Activated CD4-positive, alpha-beta memory T cell treated with anti-CD3 and anti-CD28 coated beads, Interleukin-2, amount 10 ng/mL, durations not matched to agents 7 days and 5 days (primary cell): Measurements from ENCODE around the gene GALNT12. TPM values are rescaled to one million over a fixed set of nuclear protein-coding genes. Genes with fewer than 3 reads are reported as not detected.

Experiments
- CTCF ChIA-PET: fragments of 350-600 bp; sonication (Branson Sonifier 250); formaldehyde crosslinking; loops from one replicate; lab custom pipeline; 2021; ENCODE audit warnings: antibody characterized with exemption, inconsistent platforms; lab: Charles Lee
- POLR2A ChIA-PET: fragments of 350-600 bp; sonication (Branson Sonifier 250); formaldehyde crosslinking; loops from one replicate; lab custom pipeline; 2021; ENCODE audit warnings: antibody characterized with exemption; lab: Charles Lee
- DNase-seq: peaks from one replicate; pipeline ENCODE4 v3.0.0-alpha.2; 2020
- H3K27ac Mint-ChIP-seq: one replicate; pipeline ENCODE4 v1.8.0; 2021; ENCODE audit warnings: mild to moderate bottlenecking, mixed read lengths
- H3K27me3 Mint-ChIP-seq: one replicate; pipeline ENCODE4 v1.8.0; 2021; ENCODE audit warnings: mixed read lengths
- H3K36me3 Mint-ChIP-seq: one replicate; pipeline ENCODE4 v1.8.0; 2021; ENCODE audit warnings: low read depth, mixed read lengths
- H3K4me1 Mint-ChIP-seq: one replicate; pipeline ENCODE4 v1.8.0; 2021; ENCODE audit warnings: mixed read lengths
- H3K4me3 Mint-ChIP-seq: one replicate; pipeline ENCODE4 v1.8.0; 2021; ENCODE audit warnings: mild to moderate bottlenecking, mixed read lengths
- H3K9me3 Mint-ChIP-seq: one replicate; pipeline ENCODE4 v1.8.0; 2021; ENCODE audit warnings: mixed read lengths
- total RNA-seq, 2 experiments: library from RNA; stranded (reverse); gene quantifications; one replicate each; pipeline ENCODE4 v1.2.3, GENCODE V29; 2021

GALNT12 gene
- total RNA-seq, 2 experiments from 2014 or later = 2.0 to 2.2 TPM

DNA sequence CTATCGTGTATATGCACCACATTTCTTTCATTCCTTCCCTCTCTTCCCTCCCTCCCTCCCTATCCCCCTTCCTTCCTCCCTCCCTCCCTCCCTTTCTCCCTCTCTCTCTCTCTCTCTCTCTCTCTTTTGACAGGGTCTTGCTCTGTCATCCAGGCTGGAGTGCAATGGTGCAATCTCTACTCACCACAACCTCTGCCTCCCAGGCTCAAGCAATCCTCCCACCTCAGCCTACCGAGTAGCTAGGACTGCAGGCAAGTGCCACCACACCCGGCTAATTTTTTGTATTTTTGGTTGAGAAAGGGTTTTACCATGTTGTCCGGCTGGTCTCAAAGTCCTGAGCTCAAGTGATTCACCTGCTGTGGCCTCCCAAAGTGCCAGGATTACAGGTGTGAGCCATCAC, 10.0 kb upstream of the GALNT12 start:
- H3K9me3 Mint-ChIP-seq = peaks cover 12% of the 10 kb centered on the region
- CTCF ChIA-PET = interaction anchor here (1.6 kb wide), 2 partner anchors 9 to 10 kb away, joined by 4 read pairs; partner anchors contain the start of gene GALNT12
- POLR2A ChIA-PET = interaction anchor here (1.1 kb wide), 1 partner anchor 11 kb away, joined by 4 read pairs; no protein-coding TSS in a partner anchor
- H3K36me3 Mint-ChIP-seq = peaks cover 4% of the 10 kb centered on the region
- DNase-seq = no peak
- H3K4me3 Mint-ChIP-seq = peak overlapping the region; percentile 75
- H3K27ac Mint-ChIP-seq = no peak overlapping the region
- H3K27me3 Mint-ChIP-seq = peaks cover 24% of the 10 kb centered on the region
- peaks cover 11% of the 10 kb centered on the region for H3K4me1 Mint-ChIP-seq

DNA sequence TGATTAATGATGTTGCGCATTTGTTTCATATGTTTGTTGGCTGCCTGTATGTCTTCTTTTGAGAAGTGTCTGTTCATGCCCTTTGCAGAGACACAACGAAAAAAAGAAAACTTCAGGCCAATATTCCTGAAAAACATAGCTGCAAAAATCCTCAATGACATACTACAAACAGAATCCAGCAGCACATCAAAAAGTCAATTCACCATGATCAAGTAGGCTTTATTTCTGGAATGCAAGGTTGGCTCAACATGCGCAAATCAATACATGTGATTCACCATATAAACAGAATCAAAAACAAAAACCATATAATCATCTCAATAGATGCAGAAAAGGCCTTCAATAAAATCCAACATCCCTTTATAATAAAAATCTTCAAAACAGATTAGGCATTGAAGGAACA, 9.2 kb upstream of the GALNT12 start:
- H3K9me3 Mint-ChIP-seq = peaks cover 12% of the 10 kb centered on the region
- ChIA-PET POLR2A (interaction anchor here (1.1 kb wide), 1 partner anchor 10 kb away, joined by 4 read pairs; no protein-coding TSS in a partner anchor), CTCF (interaction anchor here (1.4 to 1.6 kb wide), 3 partner anchors 8 to 50 kb away, joined by 3 to 4 read pairs (median 4); partner anchors contain the start of gene GALNT12)
- DNase-seq = no peak
- no peak overlapping the region for H3K27ac Mint-ChIP-seq
- no peak overlapping the region for H3K4me3 Mint-ChIP-seq
- H3K27me3 Mint-ChIP-seq = peaks cover 26% of the 10 kb centered on the region
- H3K4me1 Mint-ChIP-seq = peaks cover 11% of the 10 kb centered on the region
- H3K36me3 Mint-ChIP-seq = peaks cover 4% of the 10 kb centered on the region

DNA sequence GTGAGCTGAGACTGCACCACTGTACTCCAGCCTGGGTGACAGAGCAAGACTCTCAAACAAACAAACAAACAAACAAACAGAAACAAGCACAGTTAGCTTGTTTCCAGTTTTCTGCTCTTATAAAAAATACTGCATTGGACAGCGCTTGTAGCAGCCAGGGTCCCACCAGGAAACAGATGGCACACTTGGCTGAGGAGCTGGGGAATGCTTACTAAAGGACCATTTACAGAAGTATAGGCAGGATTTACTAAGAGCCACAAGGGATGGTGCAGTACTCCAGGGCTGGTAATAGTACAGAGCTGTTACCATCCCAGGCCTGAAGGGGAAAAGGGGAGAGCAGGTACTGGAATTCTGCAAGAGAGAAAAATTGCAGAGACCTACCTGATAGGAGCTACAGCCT, 5.9 kb upstream of the GALNT12 start:
- H3K36me3 Mint-ChIP-seq = peaks cover 4% of the 10 kb centered on the region
- no peak for DNase-seq
- no peak overlapping the region for H3K27ac Mint-ChIP-seq
- peaks cover 43% of the 10 kb centered on the region for H3K27me3 Mint-ChIP-seq
- peaks cover 12% of the 10 kb centered on the region for H3K9me3 Mint-ChIP-seq
- H3K4me3 Mint-ChIP-seq = no peak overlapping the region
- POLR2A ChIA-PET = no interaction called here
- CTCF ChIA-PET = no interaction called here
- peaks cover 5% of the 10 kb centered on the region for H3K4me1 Mint-ChIP-seq

DNA sequence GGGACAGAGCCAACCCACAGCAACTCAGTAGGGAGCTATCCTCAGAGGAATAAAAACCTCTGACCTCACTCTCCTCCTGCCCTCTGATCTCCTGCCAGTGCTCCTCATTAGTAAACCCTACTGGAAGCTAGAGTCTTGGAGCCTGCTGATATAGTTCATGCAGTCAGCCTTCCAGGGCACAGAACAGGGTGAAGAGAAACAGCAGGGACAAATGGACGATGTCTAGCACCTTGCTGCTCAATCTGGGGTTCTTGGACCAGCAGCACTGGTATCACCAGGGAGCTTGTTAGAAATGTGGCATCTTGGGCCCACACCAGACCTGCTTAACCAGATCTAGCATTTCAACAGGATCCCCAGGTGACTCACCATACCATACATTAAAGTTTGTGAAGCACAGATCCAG, 5.5 kb upstream of the GALNT12 start:
- CTCF ChIA-PET = interaction anchor here (1.1 kb wide), 1 partner anchor 26 kb away, joined by 5 read pairs; no protein-coding TSS in a partner anchor
- Mint-ChIP-seq H3K9me3 (peaks cover 12% of the 10 kb centered on the region), H3K36me3 (peaks cover 4% of the 10 kb centered on the region), H3K27me3 (peaks cover 48% of the 10 kb centered on the region), H3K4me1 (peaks cover 3% of the 10 kb centered on the region), H3K27ac (no peak overlapping the region), H3K4me3 (no peak overlapping the region)
- POLR2A ChIA-PET = no interaction called here
- no peak for DNase-seq

DNA sequence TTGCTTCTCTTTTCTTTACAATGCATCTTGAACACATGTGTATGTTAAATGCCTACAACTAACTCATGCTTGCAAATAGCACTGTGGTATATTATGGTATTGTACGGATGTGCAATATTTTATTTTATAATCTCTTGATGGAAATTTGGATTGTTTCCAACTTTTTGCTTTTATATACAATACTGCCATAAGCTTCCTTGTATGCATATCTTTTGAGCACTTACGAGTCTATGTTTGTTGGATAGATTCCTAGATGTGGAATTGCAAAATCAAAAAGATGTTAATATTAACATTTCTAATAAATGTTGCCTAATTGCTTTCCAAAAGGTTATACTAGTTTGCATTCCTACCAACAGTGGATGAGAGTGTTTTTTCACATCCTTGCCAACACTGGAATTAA, 3.4 kb upstream of the GALNT12 start:
- Mint-ChIP-seq H3K4me3 (no peak overlapping the region), H3K36me3 (no peaks in the 10 kb centered on the region), H3K9me3 (peaks cover under 1% of the 10 kb centered on the region), H3K4me1 (peaks cover 13% of the 10 kb centered on the region), H3K27ac (no peak overlapping the region), H3K27me3 (peaks cover 51% of the 10 kb centered on the region)
- DNase-seq = no peak
- ChIA-PET POLR2A (no interaction called here), CTCF (interaction anchor here (2.3 kb wide), 1 partner anchor 12 kb away, joined by 9 read pairs; no protein-coding TSS in a partner anchor)

DNA sequence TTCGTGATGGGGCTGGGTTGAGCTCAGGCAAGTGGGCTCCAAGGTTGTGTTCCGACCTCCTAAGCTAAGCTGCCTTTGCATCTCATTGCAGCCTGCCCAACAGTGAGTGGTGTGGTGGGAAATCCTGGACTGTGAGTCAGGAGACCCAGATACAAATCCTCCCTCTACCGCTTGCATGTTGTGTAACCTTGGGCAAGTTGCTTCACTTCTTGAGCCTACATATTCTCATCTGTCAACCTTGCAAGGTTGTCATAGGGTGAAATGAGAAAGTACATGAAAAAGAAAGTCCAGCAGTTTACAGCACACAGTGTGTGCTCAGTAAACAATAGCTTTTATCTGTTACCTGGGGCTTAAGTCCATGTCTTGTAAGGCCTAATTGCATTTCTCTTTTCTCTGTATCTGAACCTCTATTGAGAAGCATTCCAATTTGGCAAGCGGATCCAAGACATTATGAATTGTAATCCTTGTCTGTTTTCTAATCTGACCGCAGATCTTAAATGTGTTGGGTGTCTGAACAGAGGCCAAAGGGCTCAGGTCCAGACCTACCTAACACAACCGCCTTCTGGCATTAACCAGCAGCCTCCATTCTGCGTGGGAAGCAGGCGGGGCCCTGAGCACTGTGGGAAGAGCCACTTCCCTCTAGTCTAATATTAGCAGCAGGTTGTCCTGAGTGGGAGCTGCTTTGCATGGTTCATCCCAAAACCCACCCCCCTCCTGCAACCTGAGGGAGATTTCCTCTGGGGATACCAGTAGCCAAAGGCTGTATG, 1.8 kb upstream of the GALNT12 start:
- peaks cover 18% of the 10 kb centered on the region for H3K4me1 Mint-ChIP-seq
- H3K27me3 Mint-ChIP-seq = peaks cover 59% of the 10 kb centered on the region
- no peaks in the 10 kb centered on the region for H3K36me3 Mint-ChIP-seq
- no peak overlapping the region for H3K4me3 Mint-ChIP-seq
- no peak overlapping the region for H3K27ac Mint-ChIP-seq
- no peaks in the 10 kb centered on the region for H3K9me3 Mint-ChIP-seq
- ChIA-PET CTCF (interaction anchor here (0.7 to 3.2 kb wide), 9 partner anchors 8 to 194 kb away, joined by 3 to 15 read pairs (median 5); no protein-coding TSS in a partner anchor), POLR2A (no interaction called here)
- DNase-seq = no peak

DNA sequence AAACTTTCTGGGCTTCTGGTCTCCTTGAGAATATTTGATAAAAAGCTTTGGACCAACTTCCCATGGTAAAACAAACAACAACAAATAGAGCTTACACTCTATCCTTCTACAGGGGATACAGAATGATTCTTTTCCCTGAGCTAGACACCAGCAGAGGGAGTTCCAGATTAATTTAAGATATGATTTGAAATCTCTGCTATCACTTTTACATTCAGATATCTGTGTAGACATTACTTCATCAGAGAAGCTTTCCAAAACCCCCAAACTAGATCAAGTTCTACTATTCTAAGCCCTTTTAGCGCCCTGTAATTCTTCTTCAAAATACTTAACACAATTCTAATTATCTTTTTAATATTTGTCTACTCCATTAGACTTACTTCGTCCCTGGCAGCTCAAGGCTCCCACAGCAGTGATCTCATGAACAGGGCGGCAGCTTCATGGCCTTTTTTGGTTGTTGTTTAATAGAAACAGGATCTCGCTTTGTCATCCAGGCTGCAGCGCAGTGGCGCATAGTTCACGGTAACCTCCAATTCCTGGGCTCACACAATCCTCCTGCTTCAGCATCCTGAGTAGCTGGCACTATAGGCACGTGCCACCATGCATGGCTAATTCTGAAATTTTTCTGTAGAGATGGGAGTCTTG, 955 bp upstream of the GALNT12 start:
- no peak overlapping the region for H3K27ac Mint-ChIP-seq
- POLR2A ChIA-PET = no interaction called here
- H3K27me3 Mint-ChIP-seq = peaks cover 63% of the 10 kb centered on the region
- DNase-seq = no peak
- H3K36me3 Mint-ChIP-seq = peaks cover 3% of the 10 kb centered on the region
- no peak overlapping the region for H3K4me3 Mint-ChIP-seq
- peaks cover 25% of the 10 kb centered on the region for H3K4me1 Mint-ChIP-seq
- no peaks in the 10 kb centered on the region for H3K9me3 Mint-ChIP-seq
- CTCF ChIA-PET = interaction anchor here (0.6 to 3.2 kb wide), 14 partner anchors 9 to 334 kb away, joined by 3 to 15 read pairs (median 4); no protein-coding TSS in a partner anchor

DNA sequence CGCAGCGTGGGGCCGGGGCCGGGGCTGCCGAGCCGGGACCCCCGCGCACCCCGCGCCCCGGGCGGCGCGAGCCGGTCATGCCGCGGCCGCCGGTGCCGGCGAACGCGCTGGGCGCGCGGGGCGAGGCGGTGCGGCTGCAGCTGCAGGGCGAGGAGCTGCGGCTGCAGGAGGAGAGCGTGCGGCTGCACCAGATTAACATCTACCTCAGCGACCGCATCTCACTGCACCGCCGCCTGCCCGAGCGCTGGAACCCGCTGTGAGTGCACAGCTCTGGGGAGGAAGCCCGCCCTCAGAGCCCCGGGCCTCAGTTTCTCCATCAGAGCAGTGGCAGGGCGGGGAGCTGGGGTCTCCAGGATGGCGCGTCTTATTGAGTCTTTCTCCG, 335 bp downstream of the GALNT12 start:
- Mint-ChIP-seq H3K4me3 (peak overlapping the region; percentile 60), H3K27ac (no peak overlapping the region), H3K4me1 (peaks cover 25% of the 10 kb centered on the region), H3K27me3 (peaks cover 58% of the 10 kb centered on the region), H3K36me3 (peaks cover 3% of the 10 kb centered on the region), H3K9me3 (no peaks in the 10 kb centered on the region)
- peak; percentile 46 for DNase-seq
- ChIA-PET CTCF (interaction anchor here (0.9 to 3.2 kb wide), 5 partner anchors 9 to 41 kb away, joined by 3 to 15 read pairs (median 4); no protein-coding TSS in a partner anchor), POLR2A (interaction anchor here (1.0 to 1.7 kb wide), 2 partner anchors 10 to 12 kb away, joined by 4 to 5 read pairs; no protein-coding TSS in a partner anchor)

DNA sequence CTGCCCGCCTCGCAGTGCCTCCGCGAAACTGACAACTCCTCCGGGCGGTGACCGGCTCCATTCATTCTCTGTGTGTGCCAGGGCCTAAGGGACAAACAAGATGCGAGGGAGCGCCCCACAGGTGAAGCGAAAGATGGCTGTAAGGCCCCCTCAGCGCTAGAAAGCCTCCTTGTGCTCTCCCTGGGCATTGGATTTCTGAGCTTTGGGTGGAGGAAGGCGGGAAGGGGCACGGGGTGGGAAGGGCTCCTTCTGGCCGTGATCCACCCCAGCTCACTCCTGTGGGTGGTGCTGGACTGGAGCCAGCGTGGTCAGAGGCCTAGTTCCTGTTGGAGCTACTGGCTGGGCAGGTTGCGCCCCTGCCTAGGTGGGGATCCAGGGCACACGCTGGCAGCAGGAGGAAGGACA, 943 bp downstream of the GALNT12 start:
- no peak overlapping the region for H3K27ac Mint-ChIP-seq
- no peak for DNase-seq
- ChIA-PET POLR2A (interaction anchor here (1.0 to 1.7 kb wide), 2 partner anchors 10 to 13 kb away, joined by 4 to 5 read pairs; no protein-coding TSS in a partner anchor), CTCF (interaction anchor here (0.9 to 3.2 kb wide), 5 partner anchors 9 to 40 kb away, joined by 3 to 15 read pairs (median 3); no protein-coding TSS in a partner anchor)
- peaks cover 3% of the 10 kb centered on the region for H3K36me3 Mint-ChIP-seq
- H3K4me1 Mint-ChIP-seq = peaks cover 25% of the 10 kb centered on the region
- peaks cover 56% of the 10 kb centered on the region for H3K27me3 Mint-ChIP-seq
- no peaks in the 10 kb centered on the region for H3K9me3 Mint-ChIP-seq
- peak overlapping the region; percentile 60 for H3K4me3 Mint-ChIP-seq

DNA sequence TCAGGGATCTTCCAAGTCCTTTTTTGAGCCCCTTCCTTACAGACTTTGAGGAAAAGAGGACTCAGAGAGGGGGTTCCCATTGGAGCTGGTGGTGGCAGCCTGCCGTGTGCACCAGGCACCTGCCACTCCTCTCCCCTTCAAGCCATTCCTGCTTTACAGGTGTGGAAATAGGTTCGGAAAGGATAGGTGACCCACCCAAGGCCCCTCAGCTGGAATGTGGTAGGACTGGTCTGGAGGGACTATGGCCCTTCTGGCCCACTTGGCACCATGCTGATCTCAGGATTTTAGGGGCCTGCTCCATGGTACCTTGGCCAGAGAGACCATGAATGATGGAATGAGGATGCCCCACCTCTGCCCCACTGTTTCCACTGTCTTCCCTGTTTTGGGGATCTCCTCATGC, 1.4 kb downstream of the GALNT12 start:
- ChIA-PET POLR2A (interaction anchor here (1.0 to 1.7 kb wide), 2 partner anchors 11 to 13 kb away, joined by 4 to 5 read pairs; no protein-coding TSS in a partner anchor), CTCF (interaction anchor here (0.9 to 3.2 kb wide), 2 partner anchors 34 to 40 kb away, joined by 3 to 15 read pairs; no protein-coding TSS in a partner anchor)
- Mint-ChIP-seq H3K4me3 (peak overlapping the region; percentile 60), H3K27ac (no peak overlapping the region), H3K27me3 (peaks cover 55% of the 10 kb centered on the region), H3K36me3 (peaks cover 3% of the 10 kb centered on the region), H3K9me3 (no peaks in the 10 kb centered on the region), H3K4me1 (peaks cover 25% of the 10 kb centered on the region)
- no peak for DNase-seq

DNA sequence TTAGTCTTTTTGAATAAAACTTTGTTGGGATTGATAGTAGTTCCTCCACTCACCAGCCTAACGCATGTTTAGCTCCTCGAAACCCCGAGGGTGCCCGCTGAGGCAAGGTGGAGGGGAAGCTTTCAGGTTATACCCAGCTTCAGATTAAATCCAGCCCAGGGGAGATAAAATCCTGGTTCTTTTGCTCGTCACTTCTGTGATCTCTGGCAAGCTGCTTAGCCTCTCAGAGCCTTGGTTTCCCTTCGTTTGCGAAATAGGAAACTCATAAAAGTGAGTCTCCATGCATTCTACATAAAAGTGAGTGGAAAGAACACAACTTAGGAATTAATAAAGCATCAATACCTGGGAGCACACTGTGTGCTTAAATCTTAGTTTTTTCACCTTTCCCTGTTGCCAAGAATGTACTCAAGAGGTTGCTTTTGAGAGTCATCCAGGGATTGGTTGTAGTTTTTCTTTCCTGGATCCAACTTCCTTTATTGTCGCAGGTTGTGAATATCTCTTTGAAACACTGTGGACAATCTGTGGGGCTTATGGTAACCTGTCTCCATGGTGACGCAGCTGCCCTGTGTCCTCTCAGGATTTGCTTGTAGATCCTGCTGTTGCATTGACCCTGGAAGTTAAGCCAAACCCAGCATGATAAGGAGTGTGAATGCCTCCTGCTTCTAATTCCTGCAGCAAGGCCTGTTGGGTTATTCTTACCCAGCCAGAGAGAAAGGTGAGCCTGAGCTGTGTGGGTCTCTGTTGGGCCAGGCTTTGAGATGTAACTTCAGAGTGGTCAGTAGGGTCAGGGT, 2.0 kb downstream of the GALNT12 start:
- DNase-seq = no peak
- no peak overlapping the region for H3K27ac Mint-ChIP-seq
- peaks cover 25% of the 10 kb centered on the region for H3K4me1 Mint-ChIP-seq
- ChIA-PET CTCF (interaction anchor here (0.9 kb wide), 1 partner anchor 34 kb away, joined by 3 read pairs; no protein-coding TSS in a partner anchor), POLR2A (interaction anchor here (1.7 kb wide), 1 partner anchor 14 kb away, joined by 5 read pairs; no protein-coding TSS in a partner anchor)
- H3K4me3 Mint-ChIP-seq = peak overlapping the region; percentile 37
- no peaks in the 10 kb centered on the region for H3K9me3 Mint-ChIP-seq
- H3K36me3 Mint-ChIP-seq = peaks cover 3% of the 10 kb centered on the region
- peaks cover 54% of the 10 kb centered on the region for H3K27me3 Mint-ChIP-seq
